ENCODE data around the gene ADARB2. TPM values are rescaled to one million over a fixed set of nuclear protein-coding genes. Genes with fewer than 3 reads are reported as not detected.

Gene ADARB2
- polyA plus RNA-seq, 3 donors: not detected

DNA sequence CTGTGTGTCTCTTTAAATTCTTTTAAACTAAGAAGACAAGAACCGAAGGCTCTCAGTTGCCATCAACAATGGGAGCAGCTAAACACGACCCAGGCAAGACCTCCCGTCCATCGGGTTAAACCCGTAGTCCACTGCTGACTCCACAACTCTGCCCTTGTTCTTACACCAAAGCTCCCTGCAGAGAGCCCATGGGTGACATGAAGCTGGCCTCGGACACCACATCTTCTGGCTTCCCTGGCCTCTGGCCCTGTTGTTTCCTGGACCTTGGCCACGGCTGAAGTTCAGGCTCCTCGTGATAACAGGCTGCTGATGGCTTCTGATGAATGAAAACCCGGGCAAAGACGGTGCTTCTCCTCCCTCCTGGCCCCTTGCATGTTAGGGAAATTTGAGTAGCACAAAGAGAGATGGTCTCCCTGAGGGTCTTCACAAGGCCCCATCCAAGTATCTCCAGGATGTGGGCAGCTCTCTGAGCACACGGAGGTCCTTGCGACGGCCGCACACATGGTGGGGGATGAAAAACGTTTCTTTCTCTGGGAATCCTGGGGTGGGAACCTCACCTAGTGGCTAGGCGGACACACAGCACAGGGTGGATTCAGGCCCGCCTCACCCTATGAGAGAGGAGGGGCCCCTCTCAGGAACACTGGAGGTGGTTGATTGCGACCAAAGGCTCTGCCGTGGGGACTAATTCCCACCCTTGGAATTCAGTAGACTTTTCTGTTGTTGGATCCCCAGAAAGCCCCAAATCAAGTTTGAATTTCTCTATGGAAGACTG, 271.1 kb downstream of the ADARB2 start:
- no peak overlapping the region for H3K4me2 ChIP-seq (replicated peaks; ENCODE audit: extremely low read depth, low read length, poor library complexity, severe bottlenecking)
- Mint-ChIP-seq H3K27ac (no peak overlapping the region), H3K9me3 (peaks cover 0 to 3% (median 0%) of the 10 kb centered on the region in 7 donors)

DNA sequence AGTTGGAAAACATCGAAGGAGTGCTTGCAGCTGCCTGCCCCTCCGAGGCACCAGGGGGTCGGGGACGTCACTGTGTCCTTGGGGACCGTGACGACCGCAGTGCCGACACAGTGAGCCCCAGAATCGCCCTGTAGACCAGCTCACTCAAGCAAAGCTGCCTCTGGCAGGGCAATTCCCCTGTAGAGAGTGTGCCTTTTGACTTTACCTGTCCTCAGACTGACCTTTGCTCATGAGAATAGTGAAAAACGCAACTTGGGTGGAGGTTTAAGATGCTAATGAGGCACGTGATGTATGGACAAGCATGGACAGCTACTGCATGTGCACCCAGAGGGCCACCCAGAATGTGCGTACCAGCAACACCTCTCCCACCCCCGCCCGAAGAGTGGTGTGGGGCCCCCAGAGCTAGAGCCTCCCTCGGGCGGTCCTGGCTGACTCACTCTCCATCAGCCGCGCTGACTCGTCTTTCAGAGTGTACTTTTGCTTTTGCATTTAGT, 271.9 kb downstream of the ADARB2 start:
- no peaks in the 10 kb centered on the region for H4K20me1 ChIP-seq (ENCODE audit: insufficient read depth, low read length)
- DNase-seq: no peak
- no peaks in the 10 kb centered on the region for H3K27me3 ChIP-seq (ENCODE audit: control insufficient read depth in 2 of 2, insufficient read depth in 2 of 2, low read length in 2 of 2)
- no peaks in the 10 kb centered on the region for H3K79me2 ChIP-seq (ENCODE audit: insufficient read depth, low read length)
- TF ChIP-seq, protein P1, sequence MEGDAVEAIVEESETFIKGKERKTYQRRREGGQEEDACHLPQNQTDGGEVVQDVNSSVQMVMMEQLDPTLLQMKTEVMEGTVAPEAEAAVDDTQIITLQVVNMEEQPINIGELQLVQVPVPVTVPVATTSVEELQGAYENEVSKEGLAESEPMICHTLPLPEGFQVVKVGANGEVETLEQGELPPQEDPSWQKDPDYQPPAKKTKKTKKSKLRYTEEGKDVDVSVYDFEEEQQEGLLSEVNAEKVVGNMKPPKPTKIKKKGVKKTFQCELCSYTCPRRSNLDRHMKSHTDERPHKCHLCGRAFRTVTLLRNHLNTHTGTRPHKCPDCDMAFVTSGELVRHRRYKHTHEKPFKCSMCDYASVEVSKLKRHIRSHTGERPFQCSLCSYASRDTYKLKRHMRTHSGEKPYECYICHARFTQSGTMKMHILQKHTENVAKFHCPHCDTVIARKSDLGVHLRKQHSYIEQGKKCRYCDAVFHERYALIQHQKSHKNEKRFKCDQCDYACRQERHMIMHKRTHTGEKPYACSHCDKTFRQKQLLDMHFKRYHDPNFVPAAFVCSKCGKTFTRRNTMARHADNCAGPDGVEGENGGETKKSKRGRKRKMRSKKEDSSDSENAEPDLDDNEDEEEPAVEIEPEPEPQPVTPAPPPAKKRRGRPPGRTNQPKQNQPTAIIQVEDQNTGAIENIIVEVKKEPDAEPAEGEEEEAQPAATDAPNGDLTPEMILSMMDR (IDR thresholded peaks at IDR 0.05): no peak
- WGBS (ENCODE audit: insufficient coverage): 86% methylated on average over 13 of the region's 19 CpGs
- Mint-ChIP-seq H3K4me1 (no peaks in the 10 kb centered on the region), H3K9me3 (peaks cover 0 to 3% (median 0%) of the 10 kb centered on the region in 7 donors), H3K4me3 (no peak overlapping the region), H3K27ac (no peak overlapping the region), H3K27me3 (ENCODE audit: low read depth in 3 of 3) (peaks cover 0 to 10% (median 3%) of the 10 kb centered on the region in 3 donors), H3K36me3 (no peaks in the 10 kb centered on the region)
- H3K4me2 ChIP-seq (replicated peaks; ENCODE audit: extremely low read depth, low read length, poor library complexity, severe bottlenecking): no peak overlapping the region
- no peak overlapping the region for H3K4me3 ChIP-seq (replicated peaks in 1 of 3; ENCODE audit: low read depth in 2 of 3, low read length in 3 of 3)
- no peaks in the 10 kb centered on the region for H3K36me3 ChIP-seq (replicated peaks in 1 of 2; ENCODE audit: control insufficient read depth in 1 of 2, insufficient read depth in 2 of 2, low read length in 2 of 2)
- no peaks in the 10 kb centered on the region for H3K4me1 ChIP-seq (ENCODE audit: control insufficient read depth in 1 of 2, insufficient read depth in 2 of 2, low read length in 2 of 2)
- intact Hi-C loops (cut with micrococcal nuclease): no loop called here
- no peak overlapping the region for H3K27ac ChIP-seq (ENCODE audit: low read depth in 1 of 2, low read length in 2 of 2)
- no peak overlapping the region for H3K9ac ChIP-seq (ENCODE audit: insufficient read depth, low read length, poor library complexity, severe bottlenecking)
- H3K9me3 ChIP-seq (replicated peaks in 1 of 2; ENCODE audit: control insufficient read depth in 1 of 2, insufficient read depth in 1 of 2, low read length in 2 of 2): no peaks in the 10 kb centered on the region
- no peak overlapping the region for H2AFZ ChIP-seq (ENCODE audit: insufficient read depth, low read depth, low read length, poor library complexity, severe bottlenecking)

More for the DNA sequence above, 271.1 kb downstream of the ADARB2 start:
- no peaks in the 10 kb centered on the region for H3K36me3 ChIP-seq (replicated peaks in 1 of 2; ENCODE audit: control insufficient read depth in 1 of 2, insufficient read depth in 2 of 2, low read length in 2 of 2)
- intact Hi-C loops (cut with micrococcal nuclease): no loop called here
- H3K4me1 ChIP-seq (ENCODE audit: control insufficient read depth in 1 of 2, insufficient read depth in 2 of 2, low read length in 2 of 2): no peaks in the 10 kb centered on the region
- DNase-seq: no peak
- no peak overlapping the region for H3K27ac ChIP-seq (ENCODE audit: low read depth in 1 of 2, low read length in 2 of 2)
- no peaks in the 10 kb centered on the region for H3K9me3 ChIP-seq (replicated peaks in 1 of 2; ENCODE audit: control insufficient read depth in 1 of 2, insufficient read depth in 1 of 2, low read length in 2 of 2)
- H4K20me1 ChIP-seq (ENCODE audit: insufficient read depth, low read length): no peaks in the 10 kb centered on the region
- H3K27me3 ChIP-seq (ENCODE audit: control insufficient read depth in 2 of 2, insufficient read depth in 2 of 2, low read length in 2 of 2): no peaks in the 10 kb centered on the region
- TF ChIP-seq, protein P1 (IDR thresholded peaks at IDR 0.05): no peak
- Mint-ChIP-seq H3K4me1 (no peaks in the 10 kb centered on the region), H3K27me3 (ENCODE audit: low read depth in 3 of 3) (peaks cover 0 to 12% (median 3%) of the 10 kb centered on the region in 3 donors), H3K36me3 (no peaks in the 10 kb centered on the region), H3K4me3 (no peak overlapping the region)
- no peak overlapping the region for H3K9ac ChIP-seq (ENCODE audit: insufficient read depth, low read length, poor library complexity, severe bottlenecking)
- no peaks in the 10 kb centered on the region for H3K79me2 ChIP-seq (ENCODE audit: insufficient read depth, low read length)
- H2AFZ ChIP-seq (ENCODE audit: insufficient read depth, low read depth, low read length, poor library complexity, severe bottlenecking): no peak overlapping the region
- no peak overlapping the region for H3K4me3 ChIP-seq (replicated peaks in 1 of 3; ENCODE audit: low read depth in 2 of 3, low read length in 3 of 3)
- 88% methylated on average over 17 of the region's 19 CpGs for WGBS (ENCODE audit: insufficient coverage)
